Pancreas (tissue), 10 donors: Measurements from ENCODE around the gene COPS7B. TPM values are rescaled to one million over a fixed set of nuclear protein-coding genes. Genes with fewer than 3 reads are reported as not detected.
"Not testable (repeated sequence)": the region's sequence is repeated elsewhere in the genome, so short reads cannot be mapped to it uniquely, and the experiment has no call there.

Experiments
- ATAC-seq, 4 donors: fragments of 200-7000 bp; cut with Tn5 transposase; one replicate each; pipeline versions ENCODE4 v1.8.0 to v1.9.1; 2020; ENCODE audit warnings: mild to moderate bottlenecking in 4 of 4, moderate library complexity in 4 of 4
- DNase-seq, 6 donors: peaks; one replicate each; pipeline ENCODE4 v3.0.0-alpha.2; 2020
- FAIRE-seq: peaks from 2 replicates; lab custom pipeline; 2012; peaks lifted over from hg19 to GRCh38; lab: Jason Lieb, UNC
- H3K27ac ChIP-seq, 4 donors: fragments of 200-600 bp; sonication (generic); 1 replicate in 3 of 4; 2 replicates in 1 of 4; pipeline versions ENCODE4 v1.5.0 to v1.8.0; 2020
- H3K27me3 ChIP-seq, 4 donors: fragments of 200-600 bp; one replicate each; pipeline ENCODE4 v1.8.0; 2021
- H3K36me3 ChIP-seq, 3 donors: fragments of 200-600 bp; sonication (generic) in 1 of 3; one replicate each; pipeline versions ENCODE4 v1.5.0 to v1.8.0; 2020 to 2021
- H3K4me1 ChIP-seq, 3 donors: fragments of 200-600 bp; one replicate each; pipeline ENCODE4 v1.8.0; 2021
- H3K4me3 ChIP-seq, 4 donors: fragments of 200-600 bp; sonication (generic) in 2 of 4; one replicate each; pipeline versions ENCODE4 v1.5.0 to v1.8.0; 2020 to 2021
- H3K9me3 ChIP-seq, 4 donors: fragments of 200-600 bp; one replicate each; pipeline ENCODE4 v1.8.0; 2021
- WGBS, 2 donors: extraction: QIAGEN DNeasy Blood & Tissue Kit; methylation state at CpG; one replicate each; pipeline ENCODE4 v1.1.7; 2013; 5-methylcytosine and 5-hydroxymethylcytosine counted together
- intact Hi-C, 3 donors: fragments of 100-400 bp; cut with DNase I; formaldehyde crosslinking; loops; one replicate each; pipeline versions ENCODE4 v1.11.1 to v1.14.2; 2022
- polyA plus RNA-seq, 2 donors: library from polyadenylated mRNA; stranded (reverse); fragments of 200-250 nt; gene quantifications; one replicate each; pipeline ENCODE4 v1.2.3, GENCODE V29; 2013
- total RNA-seq, 6 donors: library from RNA; stranded (reverse); fragmentation: NEBNext Ultra II Directional in 4 of 6; extraction: Animal tissue kit (Norgen Biotek cat#: 25700) in 4 of 6; gene quantifications; one replicate each; pipeline versions ENCODE4 v1.2.1 to v1.2.4, GENCODE V29; 2021 to 2023
- TF ChIP-seq, protein P1 (sequence below), 4 donors: fragments of 200-600 bp; sonication (generic) in 3 of 4; IDR thresholded peaks; one replicate each; pipeline versions ENCODE4 v1.5.0 to v1.8.0; 2021; ENCODE audit warnings: antibody characterized with exemption in 4 of 4
- donor health status: healthy with polysubstance abuse.
- donor health status: DM: no; HTN: no; CAD: no; lungs with moderate emphysema.
- donor health status: DM: no; HTN: no; CAD: no.
- donor health status: control.
- donor health status: control.
- donor health status: Bipolar disorder and iron deficiency.
- donor health status: DM: yes; HTN: yes; CAD: no.
- donor health status: DM: no; HTN: no; CAD: no.
- donor health status: DM: no; HTN: no; CAD: no.
- donor health status: DM: yes; HTN: yes; CAD: no.

The COPS7B gene
- total RNA-seq: 10 to 100 TPM in 3 of 6 donors, 1 to 10 TPM in 3; 7.9 to 18.9 (median 10.1) TPM
- polyA plus RNA-seq: 10 to 100 TPM; 16.8 to 22.5 TPM

DNA sequence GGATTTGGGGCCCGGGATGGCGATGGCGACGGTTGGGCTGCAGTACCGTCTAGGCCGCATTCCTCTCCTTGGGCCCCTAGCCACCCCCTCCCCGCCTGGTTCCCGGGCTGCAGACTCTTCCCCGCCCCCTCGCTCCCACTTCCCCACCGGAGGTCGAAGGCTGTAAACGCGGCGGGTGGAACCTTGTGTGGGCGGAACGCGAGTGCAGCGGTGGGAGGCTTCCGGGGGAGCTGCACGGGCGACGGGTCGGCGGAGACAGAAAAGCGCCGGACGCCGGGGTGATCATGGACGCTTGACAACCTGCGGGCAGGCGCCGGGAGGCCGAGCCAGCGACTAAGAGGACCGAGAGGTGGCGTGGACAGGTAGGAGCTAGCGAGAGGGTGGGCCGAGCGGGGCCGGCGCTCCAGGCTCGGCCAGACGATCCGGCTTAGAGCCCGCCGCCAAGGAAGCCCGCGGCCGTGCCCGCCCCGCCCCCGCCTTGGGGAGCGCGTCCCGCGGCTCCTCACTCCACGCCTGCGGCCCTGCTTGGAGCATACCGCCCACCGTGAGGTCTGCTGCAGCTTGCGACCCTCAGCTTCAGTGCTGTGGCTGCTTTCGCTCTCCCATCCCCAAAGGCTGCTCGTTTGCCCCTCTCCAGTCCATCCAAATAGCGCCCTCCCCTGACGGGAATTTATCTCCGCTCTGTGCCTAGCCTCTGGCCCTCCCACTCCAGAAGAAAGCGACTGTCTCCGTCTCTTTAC lies at the start of gene COPS7B:
COPS7B (plus strand) TSS at position 269 of the 740 bp plus-strand sequence. CDS start 2,126 bp downstream, outside the sequence.
- Histone ChIP-seq H3K4me1 (peaks cover 0 to 28% (median 25%) of the 10 kb centered on the region in 3 donors), H3K9me3 (no peaks in the 10 kb centered on the region), H3K27ac (peak within 1 kb of the TSS in 3 of 4 donors; percentile 6 to 53 (median 10)), H3K4me3 (peak within 1 kb of the TSS; percentile 81 to 96 (median 88)), H3K27me3 (no peaks in the 10 kb centered on the region), H3K36me3 (no peaks in the 10 kb centered on the region)
- TF ChIP-seq, protein P1, sequence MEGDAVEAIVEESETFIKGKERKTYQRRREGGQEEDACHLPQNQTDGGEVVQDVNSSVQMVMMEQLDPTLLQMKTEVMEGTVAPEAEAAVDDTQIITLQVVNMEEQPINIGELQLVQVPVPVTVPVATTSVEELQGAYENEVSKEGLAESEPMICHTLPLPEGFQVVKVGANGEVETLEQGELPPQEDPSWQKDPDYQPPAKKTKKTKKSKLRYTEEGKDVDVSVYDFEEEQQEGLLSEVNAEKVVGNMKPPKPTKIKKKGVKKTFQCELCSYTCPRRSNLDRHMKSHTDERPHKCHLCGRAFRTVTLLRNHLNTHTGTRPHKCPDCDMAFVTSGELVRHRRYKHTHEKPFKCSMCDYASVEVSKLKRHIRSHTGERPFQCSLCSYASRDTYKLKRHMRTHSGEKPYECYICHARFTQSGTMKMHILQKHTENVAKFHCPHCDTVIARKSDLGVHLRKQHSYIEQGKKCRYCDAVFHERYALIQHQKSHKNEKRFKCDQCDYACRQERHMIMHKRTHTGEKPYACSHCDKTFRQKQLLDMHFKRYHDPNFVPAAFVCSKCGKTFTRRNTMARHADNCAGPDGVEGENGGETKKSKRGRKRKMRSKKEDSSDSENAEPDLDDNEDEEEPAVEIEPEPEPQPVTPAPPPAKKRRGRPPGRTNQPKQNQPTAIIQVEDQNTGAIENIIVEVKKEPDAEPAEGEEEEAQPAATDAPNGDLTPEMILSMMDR (IDR thresholded peaks at IDR 0.05): no peak
- FAIRE-seq: no peak
- intact Hi-C loops: no loop called here
- WGBS, 2 donors: 1% methylated on average over 58 to 69 of the region's 69 CpGs
- DNase-seq: peak; percentile 67 to 94 (median 78)
- ATAC-seq: peak; percentile 73 to 81 (median 78)

DNA sequence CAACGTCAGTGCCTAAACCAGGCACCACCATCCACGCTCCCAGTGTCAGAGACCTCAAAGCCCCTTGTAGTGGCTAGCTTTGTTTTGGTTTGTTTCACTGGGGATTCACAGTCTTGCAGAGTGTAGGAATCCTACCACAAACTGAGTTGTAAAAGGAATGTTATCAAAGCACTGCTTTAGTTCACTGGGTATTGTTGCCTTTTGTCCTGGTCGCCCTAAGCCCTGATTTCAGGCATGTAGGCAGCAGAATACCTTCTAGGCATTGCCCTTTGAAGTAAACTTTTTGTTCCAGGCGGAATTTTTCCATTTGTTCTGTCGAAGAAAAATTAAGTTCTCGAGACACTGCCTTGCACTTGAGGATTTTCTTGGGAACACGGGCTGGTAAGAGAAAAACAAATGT lies 48.5 kb upstream of the COPS7B start:
- H3K27ac ChIP-seq: no peak overlapping the region
- H3K4me3 ChIP-seq: no peak overlapping the region
- no peaks in the 10 kb centered on the region for H3K27me3 ChIP-seq
- DNase-seq (no peak), FAIRE-seq (no peak), ATAC-seq (no peak)
- intact Hi-C loops: no loop called here
- WGBS, 2 donors: 85 to 90% methylated on average over 7 of the region's 7 CpGs
- H3K4me1 ChIP-seq: no peaks in the 10 kb centered on the region
- peaks cover 0 to 12% (median 0%) of the 10 kb centered on the region in 3 donors for H3K36me3 ChIP-seq
- TF ChIP-seq, protein P1 (IDR thresholded peaks at IDR 0.05): no peak
- no peaks in the 10 kb centered on the region for H3K9me3 ChIP-seq

DNA sequence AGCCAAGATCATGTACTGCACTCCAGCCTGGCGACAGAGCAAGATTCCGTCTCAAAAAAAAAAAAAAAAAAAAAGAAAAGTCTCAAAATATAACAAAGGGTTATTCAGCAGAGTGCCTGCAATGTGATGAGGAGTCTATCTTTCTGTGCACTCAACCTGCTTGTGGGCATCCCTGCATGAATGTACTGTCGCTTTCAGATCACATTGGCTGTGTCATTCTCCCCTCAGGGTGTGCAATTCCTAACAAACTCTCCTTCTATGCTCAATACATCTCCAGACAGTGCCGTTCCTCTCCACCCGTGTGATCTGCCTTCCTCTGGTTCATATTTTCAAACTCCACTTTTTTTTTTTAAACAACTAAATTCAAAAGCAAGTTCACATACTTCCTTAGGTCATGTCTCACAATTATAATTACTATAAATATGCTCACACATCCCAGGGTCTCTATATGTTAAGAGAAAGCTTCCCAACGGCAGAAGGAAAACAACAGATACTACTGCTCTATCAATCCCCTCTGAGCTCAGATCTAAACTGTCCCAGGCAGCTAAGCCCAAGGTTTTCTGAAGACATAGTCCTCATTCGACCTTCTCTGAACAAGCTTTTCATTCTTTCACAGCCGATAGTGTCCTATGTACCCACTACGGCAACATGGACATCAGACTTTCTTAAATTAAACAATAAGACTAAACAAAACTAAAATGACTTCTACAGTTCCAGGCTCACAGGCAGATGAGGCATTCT lies 42.7 kb upstream of the COPS7B start:
- ATAC-seq (no peak), FAIRE-seq (no peak), DNase-seq (no peak)
- Histone ChIP-seq H3K9me3 (no peaks in the 10 kb centered on the region), H3K4me3 (no peak overlapping the region), H3K27ac (no peak overlapping the region), H3K27me3 (no peaks in the 10 kb centered on the region), H3K4me1 (no peaks in the 10 kb centered on the region), H3K36me3 (no peaks in the 10 kb centered on the region)
- intact Hi-C loops: no loop called here
- WGBS, 2 donors: 63 to 75% methylated on average over 9 of the region's 9 CpGs
- TF ChIP-seq, protein P1 (IDR thresholded peaks at IDR 0.05): no peak

DNA sequence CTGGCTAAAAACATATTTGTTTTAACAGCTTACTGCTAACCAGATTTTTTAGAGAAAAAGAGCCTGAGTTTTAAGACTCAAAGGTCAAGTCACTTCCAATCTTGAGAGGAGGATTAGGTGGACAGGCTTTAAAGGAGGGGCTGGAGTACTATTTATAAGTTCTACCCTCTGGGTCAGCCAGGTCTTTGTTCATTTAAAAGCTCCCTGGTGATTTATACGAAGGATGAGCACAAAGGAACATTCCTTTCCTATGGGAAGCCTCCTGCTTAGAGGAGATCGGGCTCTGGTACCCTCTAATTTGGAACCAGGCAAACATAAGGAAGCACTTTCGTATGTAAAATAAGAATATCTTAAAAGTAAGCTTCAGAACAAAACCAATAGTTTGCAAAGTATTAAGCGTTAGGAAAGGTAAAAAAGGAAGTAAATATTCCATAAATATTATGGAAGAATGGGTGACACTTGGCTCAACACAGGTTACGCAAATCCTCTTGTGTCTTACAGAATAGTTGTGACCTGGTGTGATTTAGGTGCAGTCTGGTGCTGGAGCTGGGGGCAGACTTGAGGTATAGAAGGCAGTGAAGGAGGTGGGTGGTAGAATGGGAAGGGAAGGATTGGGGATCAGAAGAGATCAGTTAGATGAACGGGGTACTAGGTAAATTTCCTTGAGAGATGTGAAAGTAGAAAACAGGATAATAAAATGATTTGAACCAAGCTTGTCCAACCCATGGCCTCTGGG lies 40.8 kb upstream of the COPS7B start:
- FAIRE-seq (no peak), DNase-seq (no peak), ATAC-seq (no peak)
- no peak overlapping the region for H3K27ac ChIP-seq
- no peaks in the 10 kb centered on the region for H3K36me3 ChIP-seq
- no peaks in the 10 kb centered on the region for H3K27me3 ChIP-seq
- intact Hi-C loops: no loop called here
- H3K9me3 ChIP-seq: no peaks in the 10 kb centered on the region
- H3K4me3 ChIP-seq: no peak overlapping the region
- TF ChIP-seq, protein P1 (IDR thresholded peaks at IDR 0.05): no peak
- WGBS, 2 donors: 78 to 80% methylated on average over 6 of the region's 6 CpGs
- no peaks in the 10 kb centered on the region for H3K4me1 ChIP-seq

DNA sequence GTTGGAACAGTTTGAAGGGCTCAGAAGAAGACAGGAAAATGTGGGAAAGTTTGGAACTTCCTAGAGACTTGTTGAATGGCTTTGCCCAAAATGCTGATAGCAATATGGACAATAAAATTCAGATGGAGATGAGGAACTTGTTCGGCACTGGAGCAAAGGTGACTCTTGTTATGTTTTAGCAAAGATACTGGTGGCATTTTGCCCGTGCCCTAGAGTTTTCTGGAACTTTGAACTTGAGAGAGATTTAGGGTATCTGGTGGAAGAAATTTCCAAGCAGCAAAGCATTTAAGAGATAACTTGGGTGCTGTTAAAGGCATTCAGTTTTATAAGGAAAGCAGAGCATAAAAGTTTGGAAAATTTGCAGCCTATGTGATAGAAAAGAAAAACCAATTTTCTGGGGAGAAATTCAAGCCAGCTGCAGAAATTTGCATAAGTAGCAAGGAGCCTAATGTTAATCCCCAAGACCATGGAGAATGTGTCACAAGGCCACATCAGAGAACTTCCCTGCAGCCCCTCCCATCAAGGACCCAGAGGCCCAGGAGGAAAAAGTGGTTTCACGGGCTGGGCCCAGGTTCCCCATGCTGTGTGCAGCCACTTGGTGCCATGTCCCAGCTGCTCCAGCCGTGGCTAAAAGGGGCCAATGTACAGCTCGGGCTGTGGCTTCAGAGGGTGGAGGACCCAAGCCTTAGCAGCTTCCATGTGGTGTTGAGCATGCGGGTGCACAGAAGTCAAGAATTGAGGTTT lies 37.9 kb upstream of the COPS7B start:
- H3K27me3 ChIP-seq, H3K27ac ChIP-seq, H3K36me3 ChIP-seq, H3K4me1 ChIP-seq, ATAC-seq, FAIRE-seq, DNase-seq, intact Hi-C loops, H3K4me3 ChIP-seq, H3K9me3 ChIP-seq: not testable (repeated sequence)
- WGBS, 2 donors: 84 to 95% methylated on average over 6 of the region's 6 CpGs

DNA sequence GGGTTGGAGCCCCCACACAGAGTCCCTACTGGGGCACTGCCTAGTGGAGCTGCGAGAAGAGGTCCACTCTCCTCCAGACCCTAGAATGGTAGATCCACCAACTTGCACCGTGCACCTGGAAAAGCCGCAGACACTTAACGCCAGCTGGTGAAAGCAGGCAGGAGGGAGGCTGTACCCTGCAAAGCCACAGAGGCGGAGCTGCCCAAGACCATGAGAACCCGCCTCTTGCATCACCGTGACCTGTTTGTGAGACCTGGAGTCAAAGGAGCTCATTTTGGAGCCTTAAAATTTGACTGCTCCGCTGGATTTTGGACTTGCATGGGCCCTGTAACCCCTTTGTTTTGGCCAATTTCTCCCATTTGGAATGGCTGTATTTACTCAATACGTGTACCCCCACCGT lies 37.2 kb upstream of the COPS7B start:
- H3K27me3 ChIP-seq, ATAC-seq, H3K4me3 ChIP-seq, H3K27ac ChIP-seq, FAIRE-seq, intact Hi-C loops, H3K9me3 ChIP-seq, H3K4me1 ChIP-seq, H3K36me3 ChIP-seq, DNase-seq: not testable (repeated sequence)
- WGBS, 2 donors: 93 to 98% methylated on average over 10 of the region's 10 CpGs
